H1 (cell line): ENCODE measurements around the gene SBF2. TPM values are rescaled to one million over a fixed set of nuclear protein-coding genes. Genes with fewer than 3 reads are reported as not detected.

Source experiments
- CTCF ChIA-PET: fragments of 300-600 bp; sonication (Branson Sonifier 250); formaldehyde crosslinking; loops from one replicate; lab custom pipeline; 2021; ENCODE audit not compliant: partially characterized antibody; lab: Charles Lee
- POLR2A ChIA-PET: fragments of 300-600 bp; sonication (Branson Sonifier 250); formaldehyde crosslinking; loops from one replicate; lab custom pipeline; 2021; ENCODE audit warnings: inconsistent platforms; ENCODE audit not compliant: partially characterized antibody; lab: Charles Lee
- DNase-seq, 2 experiments: peaks; one replicate each; pipeline versions ENCODE4 v3.0.0 to v3.0.0-alpha.2; 2010 to 2022; ENCODE audit warnings: low spot score in 2 of 2, low read depth in 1 of 2, mixed read lengths in 1 of 2
- FAIRE-seq: peaks from 2 replicates; lab custom pipeline; 2011; peaks lifted over from hg19 to GRCh38; lab: Jason Lieb, UNC
- H2AFZ ChIP-seq: 2 replicates; pipeline ENCODE4 v1.8.1; 2012; ENCODE audit warnings: low read length, inconsistent platforms
- H2AK5ac ChIP-seq: 2 replicates; pipeline ENCODE4 v1.6.1; 2013; ENCODE audit warnings: low read depth, low read length
- H2BK120ac ChIP-seq: replicated peaks from 2 replicates; pipeline ENCODE3; 2013; ENCODE audit warnings: low read depth, low read length, inconsistent platforms
- H2BK12ac ChIP-seq: 2 replicates; pipeline ENCODE4 v1.6.1; 2013; ENCODE audit warnings: low read depth, low read length
- H2BK15ac ChIP-seq: 2 replicates; pipeline ENCODE4 v1.6.1; 2013; ENCODE audit warnings: low read length
- H2BK20ac ChIP-seq: 2 replicates; pipeline ENCODE4 v1.6.1; 2013; ENCODE audit warnings: low read length
- H2BK5ac ChIP-seq: 2 replicates; pipeline ENCODE4 v1.6.1; 2013; ENCODE audit warnings: low read depth, low read length
- H3K14ac ChIP-seq: 2 replicates; pipeline ENCODE4 v1.6.1; 2013; ENCODE audit warnings: inconsistent platforms; ENCODE audit not compliant: insufficient read length
- H3K18ac ChIP-seq: 2 replicates; pipeline ENCODE4 v1.6.1; 2013; ENCODE audit warnings: low read length; ENCODE audit errors: extremely low read depth
- H3K23ac ChIP-seq: 2 replicates; pipeline ENCODE4 v1.6.1; 2013; ENCODE audit warnings: inconsistent platforms; ENCODE audit not compliant: insufficient read length
- H3K23me2 ChIP-seq: 2 replicates; pipeline ENCODE4 v1.6.1; 2013; ENCODE audit warnings: low read depth, low read length
- H3K27ac ChIP-seq: 2 replicates; pipeline ENCODE4 v1.6.1; 2011; ENCODE audit warnings: low read depth, low read length, inconsistent platforms
- H3K27me3 ChIP-seq, 4 experiments: replicated peaks in 1 of 4; 1 replicate in 1 of 4; 2 replicates in 3 of 4; pipeline versions ENCODE4 v1.6.1 to v1.8.1; 2011 to 2013; ENCODE audit warnings: low read length in 3 of 4, mild to moderate bottlenecking in 3 of 4, inconsistent platforms in 2 of 4, mixed read lengths in 2 of 4, moderate library complexity in 1 of 4; ENCODE audit not compliant: control insufficient read depth in 3 of 4, insufficient read depth in 3 of 4; ENCODE audit errors: extremely low read depth in 1 of 4
- H3K36me3 ChIP-seq, 4 experiments: 2 replicates each; pipeline versions ENCODE4 v1.6.1 to v1.8.1; 2011 to 2013; ENCODE audit warnings: mild to moderate bottlenecking in 4 of 4, low read length in 3 of 4, moderate library complexity in 2 of 4, control low read depth in 1 of 4, inconsistent platforms in 1 of 4; ENCODE audit not compliant: insufficient read depth in 4 of 4, control insufficient read depth in 2 of 4
- H3K4ac ChIP-seq: replicated peaks from 2 replicates; pipeline ENCODE3; 2013; ENCODE audit warnings: low read length, low read depth, mixed read lengths, inconsistent platforms; ENCODE audit not compliant: insufficient read length
- H3K4me1 ChIP-seq, 4 experiments: replicated peaks in 1 of 4; 1 replicate in 1 of 4; 2 replicates in 3 of 4; pipeline versions ENCODE4 v1.6.1 to v1.8.1; 2011 to 2013; ENCODE audit warnings: low read length in 3 of 4, inconsistent platforms in 2 of 4, mixed read lengths in 1 of 4; ENCODE audit not compliant: insufficient read depth in 4 of 4, control insufficient read depth in 3 of 4
- H3K4me2 ChIP-seq, 2 experiments: 2 replicates each; pipeline versions ENCODE4 v1.6.1 to v1.8.1; 2011 to 2013; ENCODE audit warnings: low read depth in 2 of 2, low read length in 2 of 2, control low read depth in 1 of 2, inconsistent platforms in 1 of 2, mild to moderate bottlenecking in 1 of 2; ENCODE audit not compliant: insufficient read depth in 1 of 2
- H3K4me3 ChIP-seq, 4 experiments: fragments of 200-600, 300-600 bp in 1 of 4; sonication (generic), shearing (Covaris generic), sonication (Bioruptor Twin) in 1 of 4; 2 replicates each; pipeline versions ENCODE4 v1.5.1 to v1.8.1; 2011 to 2016; ENCODE audit warnings: low read length in 4 of 4, low read depth in 3 of 4, control low read depth in 2 of 4, inconsistent platforms in 2 of 4, mild to moderate bottlenecking in 2 of 4, mixed read lengths in 1 of 4, moderate library complexity in 1 of 4; ENCODE audit not compliant: insufficient read depth in 2 of 4; ENCODE audit errors: extremely low read depth in 1 of 4
- H3K56ac ChIP-seq: replicated peaks from 2 replicates; pipeline ENCODE3; 2013; ENCODE audit warnings: low read depth, mild to moderate bottlenecking, mixed read lengths, low read length, inconsistent platforms; ENCODE audit not compliant: insufficient read length
- H3K79me1 ChIP-seq: 2 replicates; pipeline ENCODE4 v1.6.1; 2013; ENCODE audit warnings: low read depth, low read length, control low read depth
- H3K79me2 ChIP-seq, 2 experiments: 2 replicates each; pipeline versions ENCODE4 v1.6.1 to v1.8.1; 2012 to 2013; ENCODE audit warnings: low read length in 2 of 2, mild to moderate bottlenecking in 2 of 2, inconsistent platforms in 1 of 2; ENCODE audit not compliant: insufficient read depth in 2 of 2, control insufficient read depth in 1 of 2
- H3K9ac ChIP-seq, 4 experiments: replicated peaks in 1 of 4; 1 replicate in 1 of 4; 2 replicates in 3 of 4; pipeline versions ENCODE4 v1.6.1 to v1.8.1; 2011 to 2013; ENCODE audit warnings: low read depth in 3 of 4, low read length in 3 of 4, control low read depth in 2 of 4, mild to moderate bottlenecking in 2 of 4, moderate library complexity in 2 of 4, inconsistent platforms in 1 of 4; ENCODE audit errors: extremely low read depth in 1 of 4
- H3K9me3 ChIP-seq, 2 experiments: 2 replicates each; pipeline versions ENCODE4 v1.6.1 to v1.8.1; 2012 to 2013; ENCODE audit warnings: mild to moderate bottlenecking in 2 of 2, moderate library complexity in 2 of 2, control low read depth in 1 of 2, inconsistent platforms in 1 of 2, low read depth in 1 of 2, low read length in 1 of 2, mixed read lengths in 1 of 2; ENCODE audit not compliant: insufficient read depth in 2 of 2
- H4K20me1 ChIP-seq, 2 experiments: replicated peaks in 1 of 2; 2 replicates each; pipeline versions ENCODE3 to v1.8.1; 2011 to 2013; ENCODE audit warnings: inconsistent platforms in 2 of 2, low read length in 2 of 2, mild to moderate bottlenecking in 1 of 2; ENCODE audit not compliant: insufficient read depth in 2 of 2, control insufficient read depth in 1 of 2
- H4K5ac ChIP-seq: 2 replicates; pipeline ENCODE4 v1.6.1; 2013; ENCODE audit warnings: low read length, low read depth, mixed read lengths, inconsistent platforms; ENCODE audit not compliant: insufficient read length
- H4K8ac ChIP-seq: 2 replicates; pipeline ENCODE4 v1.8.0; 2013; ENCODE audit warnings: mild to moderate bottlenecking, moderate library complexity, low read length, inconsistent platforms; ENCODE audit not compliant: insufficient read depth; ENCODE audit errors: extremely low read depth
- H4K91ac ChIP-seq: replicated peaks from 2 replicates; pipeline ENCODE3; 2013; ENCODE audit warnings: low read length, mixed read lengths, inconsistent platforms; ENCODE audit not compliant: insufficient read length
- CTCF ChIP-seq, 3 experiments: IDR thresholded peaks; 1 replicate in 2 of 3; 2 replicates in 1 of 3; pipeline versions ENCODE4 v1.5.1 to v1.6.1; 2011; ENCODE audit warnings: low read length in 3 of 3, mild to moderate bottlenecking in 3 of 3, inconsistent platforms in 2 of 3, low read depth in 1 of 3, moderate library complexity in 1 of 3; ENCODE audit not compliant: insufficient read depth in 1 of 3; ENCODE audit errors: control extremely low read depth in 1 of 3
- EZH2 ChIP-seq: fragments of 200-600 bp; sonication (generic); IDR thresholded peaks from 2 replicates; pipeline ENCODE4 v1.7.1; 2012; ENCODE audit warnings: low read depth, mild to moderate bottlenecking, moderate library complexity, low read length, inconsistent platforms; ENCODE audit not compliant: severe bottlenecking
- GABPA ChIP-seq: IDR thresholded peaks from 2 replicates; pipeline ENCODE4 v1.6.1; 2011; ENCODE audit warnings: mild to moderate bottlenecking, low read length, moderate library complexity, borderline replicate concordance; ENCODE audit not compliant: insufficient read depth
- HDAC2 ChIP-seq, 2 experiments: fragments of 300-600 bp in 1 of 2; sonication (generic) in 1 of 2; IDR thresholded peaks; 2 replicates each; pipeline ENCODE4 v1.6.1; 2011 to 2012; ENCODE audit warnings: low read depth in 2 of 2, low read length in 2 of 2, mild to moderate bottlenecking in 2 of 2, moderate library complexity in 2 of 2, borderline replicate concordance in 1 of 2, inconsistent platforms in 1 of 2
- NANOG ChIP-seq: IDR thresholded peaks from 2 replicates; pipeline ENCODE4 v1.6.1; 2011; ENCODE audit warnings: low read length, low read depth, mild to moderate bottlenecking, inconsistent platforms; ENCODE audit not compliant: insufficient read depth, poor library complexity, severe bottlenecking
- POLR2AphosphoS5 ChIP-seq: IDR thresholded peaks from 2 replicates; pipeline ENCODE4 v1.6.1; 2011; ENCODE audit warnings: low read depth, low read length
- RAD21 ChIP-seq, 2 experiments: IDR thresholded peaks in 1 of 2; conservative IDR thresholded peaks in 1 of 2; 2 replicates each; pipeline ENCODE4 v1.6.1; 2011; ENCODE audit warnings: low read depth in 2 of 2, low read length in 2 of 2, improper control_type of control experiment in 1 of 2, inconsistent platforms in 1 of 2, mild to moderate bottlenecking in 1 of 2, moderate library complexity in 1 of 2
- SAP30 ChIP-seq: fragments of 300-600 bp; sonication (generic); IDR thresholded peaks from 2 replicates; pipeline ENCODE4 v1.7.1; 2012; ENCODE audit warnings: low read length, moderate library complexity, mild to moderate bottlenecking, inconsistent platforms; ENCODE audit not compliant: insufficient read depth, insufficient replicate concordance
- SP1 ChIP-seq: IDR thresholded peaks from 2 replicates; pipeline ENCODE4 v1.6.1; 2011; ENCODE audit warnings: low read depth, low read length
- TAF1 ChIP-seq: IDR thresholded peaks from 2 replicates; pipeline ENCODE4 v1.6.1; 2011; ENCODE audit warnings: mild to moderate bottlenecking, low read depth, low read length
- WGBS, 2 experiments: shearing (Covaris generic) in 1 of 2; methylation state at CpG; one replicate each; pipeline versions ENCODE4 v1.1.6 to v1.1.7; 2013 to 2015; ENCODE audit warnings: low lambda C conversion rate in 2 of 2, mixed read lengths in 2 of 2, inconsistent platforms in 1 of 2, low coverage in 1 of 2, missing lambda C conversion rate in 1 of 2; ENCODE audit not compliant: insufficient replicate concordance in 2 of 2, insufficient coverage in 1 of 2, insufficient read length in 1 of 2; ENCODE audit errors: extremely low coverage in 1 of 2, missing lambda C conversion rate in 1 of 2; 5-methylcytosine and 5-hydroxymethylcytosine counted together
- polyA plus RNA-seq, 7 experiments: library from polyadenylated mRNA; depleted of rRNA in 3 of 7; stranded (reverse) in 5 of 7; unstranded in 2 of 7; fragments of >200 nt in 5 of 7; fragments of 200-250 nt in 2 of 7; gene quantifications; 1 replicate in 5 of 7; 2 replicates in 1 of 7; 4 replicates in 1 of 7; pipeline versions ENCODE4 v1.2.1 to v1.2.3, GENCODE V29; 2011 to 2013; ENCODE audit warnings: missing spikeins in 2 of 7, mixed read lengths in 2 of 7
- total RNA-seq: library from RNA; stranded (reverse); fragmentation: NEBNext Ultra II Directional; extraction: Animal tissue kit (Norgen Biotek cat#: 25700); gene quantifications from 2 replicates; pipeline ENCODE4 v1.2.1, GENCODE V29; 2021

SBF2 gene
- total and polyA plus RNA-seq, 2 of the 8 experiments (the other 6 are each of a cell fraction or from before 2014, with no cell fraction given) = 36.7 to 50.5 TPM

- CTCF ChIA-PET = interaction anchor here (0.9 to 2.3 kb wide), 3 partner anchors 27 to 142 kb away, joined by 4 to 11 read pairs (median 4); no protein-coding TSS in a partner anchor
- FAIRE-seq = peak; percentile 62
- WGBS, 2 experiments = 92% methylated on average over 3 of the region's 3 CpGs; no CpG with 5 or more reads in 1 of the 2 experiments
- TF ChIP-seq SAP30 (no peak), POLR2AphosphoS5 (no peak), TAF1 (no peak), NANOG (no peak), SP1 (no peak), RAD21 (IDR thresholded peaks at IDR 0.05 in 1 of 2, conservative IDR thresholded peaks at IDR 0.05 in 1 of 2; ENCODE audit: low read depth in 2 of 2, low read length in 2 of 2) (peak; percentile 5 to 46; a peak in 2 of 4 replicates), EZH2 (no peak), HDAC2 (IDR thresholded peaks at IDR 0.05; ENCODE audit: borderline replicate concordance in 1 of 2, low read depth in 2 of 2, low read length in 2 of 2) (no peak), GABPA (no peak), CTCF (IDR thresholded peaks at IDR 0.05; ENCODE audit: control extremely low read depth in 1 of 3, insufficient read depth in 1 of 3, low read depth in 1 of 3, low read length in 3 of 3) (peak in 2 of 3 experiments; percentile 14 to 18; a peak in 2 of 4 replicates)
Measured at GRCh38 chr11:9831122-9831521, 462.9 kb downstream of the SBF2 start.

More at GRCh38 chr11:9831122-9831521, 462.9 kb downstream of the SBF2 start:
- no peak overlapping the region for H3K14ac ChIP-seq
- no peak overlapping the region for H3K9ac ChIP-seq
- H3K4me3 ChIP-seq = no peak overlapping the region
- H4K20me1 ChIP-seq = no peaks in the 10 kb centered on the region
- H4K5ac ChIP-seq = no peak overlapping the region
- no peak overlapping the region for H2BK20ac ChIP-seq
- H3K23me2 ChIP-seq = no peaks in the 10 kb centered on the region
- H2AFZ ChIP-seq = no peak overlapping the region
- no peak overlapping the region for H3K4ac ChIP-seq
- no peaks in the 10 kb centered on the region; a peak in 1 of 8 replicates for H3K36me3 ChIP-seq
- no peaks in the 10 kb centered on the region for H3K79me2 ChIP-seq
- DNase-seq = no peak
- H3K56ac ChIP-seq = no peak overlapping the region
- no peak overlapping the region for H3K18ac ChIP-seq
- no peak overlapping the region for H2BK15ac ChIP-seq
- H3K9me3 ChIP-seq = no peaks in the 10 kb centered on the region
- H3K23ac ChIP-seq = no peak overlapping the region
- H2AK5ac ChIP-seq = no peak overlapping the region
- H3K4me1 ChIP-seq = no peaks in the 10 kb centered on the region
- no peak overlapping the region for H2BK5ac ChIP-seq
- no peak overlapping the region for H3K4me2 ChIP-seq
- no peak overlapping the region; the same call in 1 of the 2 replicates for H3K27ac ChIP-seq
- no peaks in the 10 kb centered on the region for H3K79me1 ChIP-seq
- POLR2A ChIA-PET = interaction anchor here (0.8 to 1.4 kb wide), 2 partner anchors 10 to 98 kb away, joined by 3 to 4 read pairs; no protein-coding TSS in a partner anchor
- H2BK120ac ChIP-seq = no peak overlapping the region
- no peak overlapping the region for H4K8ac ChIP-seq
- no peak overlapping the region for H2BK12ac ChIP-seq
- H4K91ac ChIP-seq = no peak overlapping the region
- no peaks in the 10 kb centered on the region for H3K27me3 ChIP-seq
